HG03175 (cell line): ENCODE data around the gene MACF1.

ENCODE experiments used
- ATAC-seq: cut with Tn5 transposase; IDR thresholded peaks from one replicate; pipeline ENCODE4 v1.9.1; 2021; ENCODE audit warnings: mild to moderate bottlenecking, moderate library complexity; ENCODE audit not compliant: unreplicated experiment

Gene MACF1

DNA sequence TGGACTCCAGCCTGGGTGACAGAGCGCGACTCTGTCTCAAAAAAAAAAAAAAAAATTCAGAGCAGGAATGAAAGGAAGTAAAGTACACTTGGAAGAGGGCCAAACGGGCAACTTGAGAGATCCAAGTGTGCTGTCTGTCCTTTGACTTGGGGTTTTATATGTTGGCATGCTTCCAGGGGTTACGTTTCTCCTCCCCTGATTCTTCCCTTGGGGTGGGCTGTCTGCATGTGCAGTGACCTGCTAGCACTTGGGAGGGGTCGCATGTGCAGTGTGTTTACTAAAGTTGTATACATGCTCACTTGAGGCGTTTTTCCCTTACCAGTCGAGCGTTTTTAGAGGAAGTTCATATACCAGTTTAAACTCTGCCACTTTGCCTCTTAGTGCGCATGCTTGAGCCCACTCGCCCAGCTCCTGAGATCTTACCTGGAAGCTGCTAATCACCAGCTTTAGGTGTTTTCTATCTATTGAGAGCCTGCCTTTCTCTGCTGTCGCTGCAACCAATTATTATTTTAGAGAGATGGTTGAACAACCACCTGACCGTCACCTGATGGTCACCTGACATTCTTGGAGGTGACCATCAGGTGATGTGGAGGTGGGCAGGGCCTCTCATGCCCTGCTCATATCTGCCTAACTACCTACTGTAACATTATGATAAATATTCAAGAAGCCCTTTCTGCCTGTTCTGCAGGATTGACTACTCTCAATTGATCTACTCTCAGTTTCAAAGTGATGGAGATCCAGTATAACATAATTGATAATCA lies 140.1 kb downstream of the MACF1 start:
- no peak for ATAC-seq

DNA sequence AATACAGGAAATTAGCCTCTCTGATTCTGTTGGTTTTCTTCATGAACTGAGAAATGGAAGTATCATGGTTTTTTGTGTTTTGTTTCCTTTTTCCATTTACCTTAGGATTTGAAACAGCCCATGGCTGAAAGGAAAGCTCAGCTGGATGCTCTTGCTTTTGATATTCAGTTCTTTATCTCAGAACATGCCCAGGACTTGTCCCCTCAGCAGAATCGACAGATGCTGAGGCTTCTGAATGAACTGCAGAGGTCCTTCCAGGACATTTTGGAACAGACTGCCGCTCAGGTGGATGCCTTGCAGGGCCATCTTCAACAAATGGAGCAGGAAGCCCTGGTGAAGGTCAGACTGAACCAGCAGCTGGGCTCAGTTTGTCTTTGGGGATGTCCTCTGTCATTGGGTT lies 142.4 kb downstream of the MACF1 start:
- no peak for ATAC-seq

DNA sequence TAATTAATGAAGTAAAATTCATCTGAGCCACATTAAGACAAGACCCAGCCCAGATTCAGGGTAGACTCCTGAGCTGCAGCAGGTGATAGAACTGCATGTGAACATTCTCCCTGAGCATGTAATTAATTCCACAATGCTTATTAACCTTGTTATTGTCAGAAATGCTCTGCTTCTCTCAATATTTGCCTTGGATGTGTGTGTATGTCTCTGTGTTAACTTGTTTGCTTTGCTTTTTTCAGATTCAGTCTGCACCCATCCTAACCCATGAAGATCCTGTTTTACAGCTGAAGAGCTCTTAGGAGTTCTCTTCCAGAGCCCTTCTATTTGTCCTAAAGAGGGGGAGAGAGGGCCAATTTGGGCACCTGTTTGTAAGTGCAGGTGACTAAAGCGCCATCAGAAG lies 143.8 kb downstream of the MACF1 start:
- no peak for ATAC-seq

DNA sequence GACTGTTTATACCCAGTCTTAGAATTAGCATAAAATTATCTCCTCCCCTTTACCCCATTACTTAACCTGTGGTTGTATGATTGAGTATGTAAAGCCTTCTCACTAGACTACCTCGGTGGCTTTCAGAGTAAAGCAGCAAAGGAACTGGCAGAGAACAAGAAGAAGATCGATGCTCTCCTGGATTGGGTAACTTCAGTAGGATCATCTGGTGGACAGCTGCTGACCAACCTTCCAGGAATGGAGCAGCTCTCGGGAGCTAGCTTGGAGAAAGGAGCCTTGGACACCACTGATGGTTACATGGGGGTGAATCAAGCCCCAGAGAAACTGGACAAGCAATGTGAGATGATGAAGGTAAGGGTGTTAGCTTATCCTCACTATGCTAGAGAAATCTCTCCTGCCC lies 148.4 kb downstream of the MACF1 start:
- no peak for ATAC-seq

DNA sequence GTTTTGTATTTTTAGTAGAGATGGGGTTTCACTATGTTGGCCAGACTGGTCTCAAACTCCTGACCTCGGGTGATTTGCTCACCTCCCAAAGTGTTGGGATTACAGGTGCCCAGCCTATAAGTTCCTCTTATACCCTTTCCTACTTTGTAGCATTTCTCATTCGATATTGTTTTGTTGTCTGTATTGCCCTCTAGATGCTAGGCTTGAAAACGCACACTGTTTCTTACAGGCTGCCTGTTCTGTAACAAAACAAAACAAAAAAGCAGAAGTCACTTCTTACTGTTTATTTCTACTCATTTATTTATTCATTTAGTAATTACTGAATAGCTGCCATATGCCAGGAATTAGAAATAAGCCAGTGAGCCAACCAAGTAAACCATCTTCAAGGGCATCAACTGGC lies 150.1 kb downstream of the MACF1 start:
- no peak for ATAC-seq

DNA sequence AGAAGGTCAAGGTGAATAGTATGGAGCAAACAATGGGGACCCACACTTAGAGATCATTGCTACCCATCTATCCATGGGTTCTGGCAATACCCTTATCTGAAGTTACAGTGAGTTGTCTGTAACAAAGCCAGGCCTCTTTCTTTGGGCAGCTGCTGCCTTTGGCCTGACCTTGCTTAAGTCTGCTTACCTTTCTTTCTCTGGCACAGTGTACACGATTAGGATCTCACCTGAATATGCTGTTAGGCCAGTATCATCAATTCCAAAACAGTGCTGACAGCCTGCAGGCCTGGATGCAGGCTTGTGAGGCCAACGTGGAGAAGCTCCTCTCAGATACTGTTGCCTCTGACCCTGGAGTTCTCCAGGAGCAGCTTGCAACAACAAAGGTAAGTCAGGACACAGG lies 154.0 kb downstream of the MACF1 start:
- ATAC-seq: no peak

DNA sequence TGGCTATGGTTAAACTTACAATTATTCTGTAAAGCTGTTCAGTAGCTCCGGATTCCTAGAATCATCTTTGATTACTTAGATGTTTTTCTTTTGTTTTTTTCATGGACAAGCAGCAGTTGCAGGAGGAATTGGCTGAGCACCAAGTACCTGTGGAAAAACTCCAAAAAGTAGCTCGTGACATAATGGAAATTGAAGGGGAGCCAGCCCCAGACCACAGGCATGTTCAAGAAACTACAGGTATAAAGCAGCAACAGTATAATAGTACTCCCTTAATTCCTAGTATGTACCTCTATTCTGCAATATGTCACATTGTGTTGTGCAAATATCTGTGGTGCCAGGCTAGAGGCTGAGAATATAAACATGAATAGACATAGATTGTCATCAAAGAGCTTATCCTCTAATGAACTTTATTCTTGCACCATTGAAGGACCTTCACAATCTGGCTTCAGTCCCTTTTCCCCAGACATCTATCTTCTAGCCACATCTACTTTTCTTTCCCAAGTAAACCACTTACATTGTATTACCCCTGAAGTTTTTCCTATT lies 154.6 kb downstream of the MACF1 start:
- no peak for ATAC-seq

DNA sequence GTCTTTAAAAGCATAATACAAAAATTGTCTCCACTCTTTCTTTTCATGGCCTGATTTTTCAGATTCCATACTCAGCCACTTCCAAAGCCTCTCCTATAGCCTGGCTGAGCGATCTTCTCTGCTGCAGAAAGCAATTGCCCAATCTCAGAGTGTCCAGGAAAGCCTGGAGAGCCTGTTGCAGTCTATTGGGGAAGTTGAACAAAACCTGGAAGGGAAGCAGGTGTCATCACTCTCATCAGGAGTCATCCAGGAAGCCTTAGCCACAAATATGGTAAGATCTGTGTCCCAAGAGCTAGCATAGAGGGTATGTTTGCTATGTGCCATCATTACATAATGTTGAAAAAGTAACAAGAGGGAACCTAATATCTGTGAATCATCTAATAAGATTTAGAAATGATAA lies 156.2 kb downstream of the MACF1 start:
- no peak for ATAC-seq

DNA sequence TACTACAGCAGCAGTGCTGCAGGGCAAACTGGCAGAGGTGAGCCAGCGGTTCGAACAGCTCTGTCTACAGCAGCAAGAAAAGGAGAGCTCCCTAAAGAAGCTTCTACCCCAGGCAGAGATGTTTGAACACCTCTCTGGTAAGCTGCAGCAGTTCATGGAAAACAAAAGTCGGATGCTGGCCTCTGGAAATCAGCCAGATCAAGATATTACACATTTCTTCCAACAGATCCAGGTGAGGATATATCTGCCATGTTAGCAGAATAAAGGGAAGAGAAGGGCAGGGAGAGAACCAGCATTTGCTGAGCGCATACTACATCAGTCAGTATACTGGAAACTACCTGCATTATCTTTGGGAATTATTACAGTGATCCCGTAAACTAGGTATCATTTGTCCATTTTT lies 157.0 kb downstream of the MACF1 start:
- ATAC-seq: no peak

DNA sequence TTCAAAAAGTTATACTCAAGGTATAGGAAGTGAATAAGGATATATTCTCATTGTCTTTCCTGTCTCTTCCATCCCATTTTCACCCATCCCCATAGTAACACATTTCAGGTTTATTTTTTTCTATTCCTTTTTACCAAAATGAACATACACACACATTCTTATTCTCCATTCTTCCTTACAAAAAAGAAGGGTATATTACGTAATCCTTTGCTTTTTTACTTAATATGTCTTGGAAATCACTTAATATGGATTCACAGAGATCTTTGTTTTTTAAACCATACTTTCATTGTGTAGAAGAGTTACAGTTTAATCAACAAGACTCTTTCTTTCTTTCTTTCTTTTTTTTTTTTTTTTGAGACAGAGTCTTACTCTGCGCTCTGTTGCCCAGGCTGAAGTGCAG lies 158.8 kb downstream of the MACF1 start:
- no peak for ATAC-seq

DNA sequence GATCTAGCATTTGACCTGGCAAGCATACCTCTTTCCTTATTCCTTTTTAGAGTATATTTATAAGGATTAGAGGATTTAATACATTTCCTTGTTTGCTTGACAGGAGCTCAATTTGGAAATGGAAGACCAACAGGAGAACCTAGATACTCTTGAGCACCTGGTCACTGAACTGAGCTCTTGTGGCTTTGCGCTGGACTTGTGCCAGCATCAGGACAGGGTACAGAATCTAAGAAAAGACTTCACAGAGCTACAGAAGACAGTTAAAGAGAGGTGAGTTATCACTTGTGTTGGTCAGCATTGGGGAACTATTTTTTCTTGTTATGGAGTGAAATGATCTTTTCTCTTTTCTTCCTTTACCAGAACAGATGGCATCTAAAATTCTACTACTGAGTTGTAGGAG lies 163.6 kb downstream of the MACF1 start:
- no peak for ATAC-seq

DNA sequence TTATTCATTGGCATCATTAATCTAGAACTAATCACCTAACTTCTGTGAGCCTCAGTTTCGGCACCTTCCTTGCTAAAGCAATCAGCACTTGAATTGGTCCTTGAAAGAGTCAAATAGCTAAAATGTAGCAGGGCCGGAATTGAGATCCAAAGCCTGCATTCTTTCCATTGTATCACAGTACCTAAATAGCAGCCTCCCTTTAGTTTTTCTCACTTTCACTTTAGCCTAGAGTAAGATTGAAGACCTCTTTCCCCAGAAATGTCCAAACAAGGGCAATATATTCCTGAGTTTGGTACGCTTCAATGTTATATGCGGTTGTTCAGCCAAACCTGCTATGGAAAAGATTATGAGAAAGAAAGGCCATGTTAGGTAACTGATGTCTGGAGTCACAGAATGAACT lies 165.1 kb downstream of the MACF1 start:
- no peak for ATAC-seq

DNA sequence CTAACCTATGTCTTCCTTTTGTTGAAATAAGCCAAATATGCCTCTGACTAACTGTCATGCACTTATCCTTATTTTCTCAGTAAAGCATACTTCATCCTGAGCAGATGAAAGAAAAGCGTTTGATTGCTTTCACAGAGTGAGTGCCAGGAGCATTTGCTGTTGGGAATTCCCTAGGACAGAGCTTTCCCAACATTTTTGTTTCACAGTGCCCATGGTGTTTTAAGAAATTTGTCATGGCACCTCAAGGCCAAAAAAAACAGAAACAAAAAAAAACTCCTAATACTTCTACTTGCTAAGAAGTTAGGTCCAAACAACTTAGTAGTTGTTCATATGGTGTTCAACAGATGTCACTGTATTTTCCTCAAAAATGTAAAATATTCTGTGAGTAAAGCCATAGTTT lies 166.1 kb downstream of the MACF1 start:
- ATAC-seq: no peak

DNA sequence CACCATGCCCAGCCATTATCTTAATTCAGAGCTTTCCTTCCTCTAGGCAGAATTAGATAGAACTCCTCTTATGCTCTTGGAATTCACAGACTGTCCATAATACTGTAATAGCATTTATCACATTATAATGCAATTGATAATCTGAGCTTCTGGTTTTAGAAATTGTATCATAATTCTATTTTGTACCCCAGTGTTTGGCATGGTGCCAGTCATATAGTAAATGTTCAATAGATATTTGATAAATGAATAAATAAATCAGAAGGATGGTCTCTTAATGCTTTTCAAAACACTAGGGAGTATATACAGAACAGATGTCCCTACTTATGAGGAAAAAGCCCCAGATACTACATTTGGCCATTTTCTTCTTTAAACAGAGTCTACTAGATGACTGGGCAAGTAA lies 167.6 kb downstream of the MACF1 start:
- ATAC-seq: no peak

DNA sequence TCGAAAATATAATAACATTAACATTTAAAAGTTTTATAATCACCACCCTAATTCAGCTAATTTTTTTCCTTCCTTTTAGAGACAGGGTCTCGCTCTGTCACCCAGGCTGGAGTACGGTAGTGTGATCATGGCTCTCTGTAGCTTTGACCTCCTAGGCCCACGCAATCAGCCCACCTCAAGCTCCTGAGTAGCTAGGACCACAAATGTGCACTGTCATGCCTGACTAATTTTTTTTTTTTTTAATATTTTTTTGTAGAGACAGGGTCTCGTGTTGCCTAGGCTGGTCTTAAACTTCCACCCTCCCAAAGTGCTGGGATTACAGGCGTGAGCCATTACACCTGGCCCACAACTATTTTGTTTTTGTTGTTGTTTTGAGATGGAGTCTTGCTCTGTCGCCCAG lies 172.2 kb downstream of the MACF1 start:
- ATAC-seq: no peak

DNA sequence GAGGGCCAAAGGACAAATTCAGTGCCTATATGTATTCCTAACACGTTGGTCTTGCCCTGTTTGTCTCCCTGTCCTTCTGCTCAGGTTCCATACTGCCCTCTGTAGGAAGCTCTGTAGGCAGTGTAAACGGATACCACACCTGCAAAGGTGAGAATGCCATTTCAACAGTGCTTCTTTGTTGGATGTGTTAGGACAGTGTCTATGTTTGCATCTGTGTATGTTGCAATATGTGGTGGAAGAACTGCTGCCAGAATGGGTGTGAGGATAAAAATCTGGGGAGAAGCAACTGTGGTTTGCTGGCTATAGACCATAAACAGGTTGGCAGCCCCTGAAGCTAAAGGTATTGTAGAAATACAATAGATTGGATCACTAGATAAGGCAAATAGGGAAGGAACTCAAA lies 173.9 kb downstream of the MACF1 start:
- ATAC-seq: no peak

DNA sequence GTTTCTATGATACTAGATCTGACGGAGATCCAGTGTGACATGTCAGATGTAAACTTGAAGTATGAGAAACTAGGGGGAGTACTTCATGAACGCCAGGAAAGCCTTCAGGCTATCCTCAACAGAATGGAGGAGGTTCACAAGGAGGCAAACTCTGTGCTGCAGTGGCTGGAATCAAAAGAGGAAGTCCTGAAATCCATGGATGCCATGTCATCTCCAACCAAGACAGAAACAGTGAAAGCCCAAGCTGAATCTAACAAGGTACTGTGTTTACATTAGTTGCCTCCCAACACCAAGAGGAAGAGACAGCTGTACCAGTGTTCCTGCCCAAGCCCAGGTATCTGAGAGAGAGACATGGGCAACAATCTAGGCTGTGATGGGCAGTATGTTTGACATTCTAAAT lies 174.7 kb downstream of the MACF1 start:
- no peak for ATAC-seq

DNA sequence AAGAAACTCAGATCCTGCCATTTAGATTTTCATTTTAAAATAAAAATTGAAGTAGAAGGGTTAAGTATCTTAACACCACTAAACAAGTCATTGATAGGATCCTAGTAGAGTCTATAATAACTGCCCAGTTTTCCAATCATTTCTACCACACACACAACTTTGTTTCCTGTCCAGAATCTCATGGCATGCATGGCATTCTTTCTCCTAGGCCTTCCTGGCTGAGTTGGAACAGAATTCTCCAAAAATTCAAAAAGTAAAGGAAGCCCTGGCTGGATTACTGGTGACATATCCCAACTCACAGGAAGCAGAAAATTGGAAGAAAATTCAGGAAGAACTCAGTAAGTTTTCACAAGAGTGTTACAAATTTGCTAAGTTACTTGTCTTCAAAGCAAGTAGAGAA lies 175.5 kb downstream of the MACF1 start:
- ATAC-seq: no peak

DNA sequence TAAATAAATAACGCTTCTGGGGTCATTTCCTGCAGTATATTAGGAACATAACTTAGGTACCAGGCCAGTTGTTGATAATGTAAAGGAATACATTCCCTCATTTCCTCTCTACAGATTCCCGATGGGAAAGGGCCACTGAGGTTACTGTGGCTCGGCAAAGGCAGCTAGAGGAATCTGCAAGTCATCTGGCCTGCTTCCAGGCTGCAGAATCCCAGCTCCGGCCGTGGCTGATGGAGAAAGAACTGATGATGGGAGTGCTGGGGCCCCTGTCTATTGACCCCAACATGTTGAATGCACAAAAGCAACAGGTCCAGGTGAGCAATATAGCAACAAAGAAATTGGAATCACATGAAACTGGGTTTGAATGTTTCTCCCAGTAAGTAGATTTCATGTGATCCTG lies 177.3 kb downstream of the MACF1 start:
- ATAC-seq: no peak

DNA sequence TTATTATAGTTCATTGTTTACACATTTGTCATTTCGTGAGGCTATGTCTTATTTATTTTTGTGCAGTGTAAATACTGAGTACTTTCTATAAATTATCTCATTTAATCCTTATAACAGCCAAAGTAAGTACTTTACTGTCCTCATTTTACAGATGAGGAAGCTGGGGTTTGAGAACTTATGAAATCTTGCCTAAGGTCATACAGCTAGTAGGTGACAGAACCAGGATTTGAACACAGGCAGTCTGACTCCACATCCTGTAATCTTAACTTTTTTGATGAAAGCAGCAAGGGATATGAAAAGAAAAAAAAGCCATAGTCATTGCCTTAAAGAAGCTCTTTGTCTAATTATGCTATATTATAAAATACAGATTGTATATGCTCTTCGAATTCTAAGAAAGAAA lies 179.8 kb downstream of the MACF1 start:
- no peak for ATAC-seq

DNA sequence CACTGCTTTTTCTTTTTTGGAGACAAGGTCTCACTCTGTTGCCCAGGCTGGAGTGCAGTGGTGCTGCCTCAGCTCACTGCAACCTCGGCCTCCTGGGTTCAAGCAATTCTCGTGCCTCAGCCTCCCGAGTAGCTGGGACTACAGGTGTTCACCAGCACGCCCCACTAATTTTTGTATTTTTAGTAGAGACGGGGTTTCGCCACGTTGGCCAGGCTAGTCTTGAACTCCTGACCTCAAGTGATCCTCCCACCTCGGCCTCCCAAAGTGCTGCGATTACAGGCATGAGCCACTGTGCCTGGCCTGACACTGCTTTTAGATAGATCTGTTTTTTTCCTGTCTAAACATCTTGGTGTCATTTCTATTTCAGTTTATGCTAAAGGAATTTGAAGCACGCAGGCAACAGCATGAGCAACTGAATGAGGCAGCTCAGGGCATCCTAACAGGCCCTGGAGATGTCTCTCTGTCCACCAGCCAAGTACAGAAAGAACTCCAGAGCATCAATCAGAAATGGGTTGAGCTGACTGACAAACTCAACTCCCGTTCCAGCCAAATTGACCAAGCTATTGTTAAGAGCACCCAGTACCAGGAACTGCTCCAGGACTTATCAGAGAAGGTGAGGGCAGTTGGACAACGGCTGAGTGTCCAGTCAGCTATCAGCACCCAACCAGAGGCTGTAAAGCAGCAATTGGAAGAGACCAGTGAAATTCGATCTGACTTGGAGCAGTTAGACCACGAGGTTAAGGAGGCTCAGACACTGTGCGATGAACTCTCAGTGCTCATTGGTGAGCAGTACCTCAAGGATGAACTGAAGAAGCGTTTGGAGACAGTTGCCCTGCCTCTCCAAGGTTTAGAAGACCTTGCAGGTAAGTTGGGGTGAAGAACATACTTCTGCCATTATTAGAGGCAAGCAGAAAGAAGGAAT lies 180.8 kb downstream of the MACF1 start:
- ATAC-seq: no peak

DNA sequence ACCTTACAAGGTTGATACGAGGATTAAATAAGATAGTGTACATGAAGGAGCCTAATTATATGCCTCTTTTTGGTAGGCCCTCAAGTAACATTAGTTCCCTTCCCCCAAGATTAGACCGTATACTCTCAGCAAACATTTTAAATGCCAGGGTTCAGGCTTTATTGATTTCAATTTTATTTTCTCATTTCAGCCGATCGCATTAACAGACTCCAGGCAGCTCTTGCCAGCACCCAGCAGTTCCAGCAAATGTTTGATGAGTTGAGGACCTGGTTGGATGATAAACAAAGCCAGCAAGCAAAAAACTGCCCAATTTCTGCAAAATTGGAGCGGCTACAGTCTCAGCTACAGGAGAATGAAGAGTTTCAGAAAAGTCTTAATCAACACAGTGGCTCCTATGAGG lies 182.5 kb downstream of the MACF1 start:
- no peak for ATAC-seq
